Glutamatergic neuron (in vitro differentiated cells): ENCODE data around the gene PCNP. TPM values are rescaled to one million over a fixed set of nuclear protein-coding genes. Genes with fewer than 3 reads are reported as not detected.
"Not testable (repeated sequence)": the region's sequence is repeated elsewhere in the genome, so short reads cannot be mapped to it uniquely, and the experiment has no call there.

Source experiments
- DNase-seq: peaks from one replicate; pipeline ENCODE4 v3.0.0; 2022
- H3K27ac Mint-ChIP-seq: one replicate; pipeline ENCODE4 v1.8.0; 2020; ENCODE audit warnings: mild to moderate bottlenecking, mixed read lengths, inconsistent platforms; ENCODE audit not compliant: unreplicated experiment
- H3K27me3 Mint-ChIP-seq: one replicate; pipeline ENCODE4 v1.8.0; 2020; ENCODE audit warnings: mild to moderate bottlenecking, moderate library complexity, mixed read lengths, inconsistent platforms; ENCODE audit not compliant: unreplicated experiment
- H3K36me3 Mint-ChIP-seq: one replicate; pipeline ENCODE4 v1.8.0; 2020; ENCODE audit warnings: mild to moderate bottlenecking, mixed read lengths, inconsistent platforms; ENCODE audit not compliant: unreplicated experiment
- H3K4me1 Mint-ChIP-seq: one replicate; pipeline ENCODE4 v1.8.0; 2020; ENCODE audit warnings: mild to moderate bottlenecking, low read depth, mixed read lengths, inconsistent platforms; ENCODE audit not compliant: unreplicated experiment
- H3K4me3 Mint-ChIP-seq: one replicate; pipeline ENCODE4 v1.8.0; 2020; ENCODE audit warnings: mild to moderate bottlenecking, mixed read lengths, inconsistent platforms; ENCODE audit not compliant: unreplicated experiment
- H3K9me3 Mint-ChIP-seq: one replicate; pipeline ENCODE4 v1.8.0; 2020; ENCODE audit warnings: mild to moderate bottlenecking, moderate library complexity, mixed read lengths, inconsistent platforms; ENCODE audit not compliant: unreplicated experiment
- CTCF ChIP-seq: fragments of 200-600 bp; sonication (generic); IDR thresholded peaks from one replicate; pipeline ENCODE4 v1.5.0; 2021; ENCODE audit not compliant: partially characterized antibody, unreplicated experiment
- total RNA-seq: library from RNA; stranded (reverse); fragmentation: NEBNext Ultra II Directional; extraction: Animal tissue kit (Norgen Biotek cat#: 25700); gene quantifications from one replicate; pipeline ENCODE4 v1.2.1, GENCODE V29; 2021; ENCODE audit not compliant: unreplicated experiment

The PCNP gene
- total RNA-seq, 1 donor from 2014 or later, result 131 TPM

GRCh38 chr3:101536266-101536665, 37.7 kb upstream of the PCNP start:
- Mint-ChIP-seq H3K4me3 (no peak overlapping the region), H3K27ac (no peak overlapping the region), H3K4me1 (no peaks in the 10 kb centered on the region), H3K27me3 (peaks cover 1% of the 10 kb centered on the region), H3K36me3 (peaks cover 6% of the 10 kb centered on the region), H3K9me3 (peaks cover 2% of the 10 kb centered on the region)
- DNase-seq, result no peak
- no peak for TF ChIP-seq CTCF

- H3K27me3 Mint-ChIP-seq, DNase-seq, H3K27ac Mint-ChIP-seq: not testable (repeated sequence)
These were observed 37.0 kb upstream of the PCNP start for GRCh38 chr3:101536955-101537354.

GRCh38 chr3:101542957-101543356, 31.0 kb upstream of the PCNP start:
- peaks cover 6% of the 10 kb centered on the region for H3K36me3 Mint-ChIP-seq
- no peak overlapping the region for H3K4me3 Mint-ChIP-seq
- TF ChIP-seq CTCF, result no peak
- no peak overlapping the region for H3K27ac Mint-ChIP-seq
- no peaks in the 10 kb centered on the region for H3K4me1 Mint-ChIP-seq
- no peaks in the 10 kb centered on the region for H3K9me3 Mint-ChIP-seq
- DNase-seq, result no peak
- H3K27me3 Mint-ChIP-seq, result peaks cover 4% of the 10 kb centered on the region

More at GRCh38 chr3:101536955-101537354, 37.0 kb upstream of the PCNP start:
- H3K36me3 Mint-ChIP-seq, H3K4me3 Mint-ChIP-seq, H3K4me1 Mint-ChIP-seq, H3K9me3 Mint-ChIP-seq: not testable (repeated sequence)

GRCh38 chr3:101544161-101544850, 29.7 kb upstream of the PCNP start:
- H3K27me3 Mint-ChIP-seq, result peaks cover 4% of the 10 kb centered on the region
- H3K27ac Mint-ChIP-seq, result no peak overlapping the region
- TF ChIP-seq CTCF, result no peak
- peaks cover 3% of the 10 kb centered on the region for H3K9me3 Mint-ChIP-seq
- no peaks in the 10 kb centered on the region for H3K4me1 Mint-ChIP-seq
- H3K4me3 Mint-ChIP-seq, result no peak overlapping the region
- no peak for DNase-seq
- peaks cover 6% of the 10 kb centered on the region for H3K36me3 Mint-ChIP-seq

GRCh38 chr3:101548527-101549105, 25.4 kb upstream of the PCNP start:
- Mint-ChIP-seq H3K27ac (no peak overlapping the region), H3K4me3 (no peak overlapping the region), H3K4me1 (no peaks in the 10 kb centered on the region), H3K27me3 (peaks cover 1% of the 10 kb centered on the region), H3K36me3 (peaks cover 8% of the 10 kb centered on the region), H3K9me3 (peaks cover 9% of the 10 kb centered on the region)
- no peak for TF ChIP-seq CTCF
- DNase-seq, result no peak
